Measurements from ENCODE around the gene KCNMB2. TPM values are rescaled to one million over a fixed set of nuclear protein-coding genes. Genes with fewer than 3 reads are reported as not detected.

The KCNMB2 gene
- total and polyA plus RNA-seq, 8 donors = 0.48 to 3.7 (median 1.8) TPM; not detected in 4

DNA sequence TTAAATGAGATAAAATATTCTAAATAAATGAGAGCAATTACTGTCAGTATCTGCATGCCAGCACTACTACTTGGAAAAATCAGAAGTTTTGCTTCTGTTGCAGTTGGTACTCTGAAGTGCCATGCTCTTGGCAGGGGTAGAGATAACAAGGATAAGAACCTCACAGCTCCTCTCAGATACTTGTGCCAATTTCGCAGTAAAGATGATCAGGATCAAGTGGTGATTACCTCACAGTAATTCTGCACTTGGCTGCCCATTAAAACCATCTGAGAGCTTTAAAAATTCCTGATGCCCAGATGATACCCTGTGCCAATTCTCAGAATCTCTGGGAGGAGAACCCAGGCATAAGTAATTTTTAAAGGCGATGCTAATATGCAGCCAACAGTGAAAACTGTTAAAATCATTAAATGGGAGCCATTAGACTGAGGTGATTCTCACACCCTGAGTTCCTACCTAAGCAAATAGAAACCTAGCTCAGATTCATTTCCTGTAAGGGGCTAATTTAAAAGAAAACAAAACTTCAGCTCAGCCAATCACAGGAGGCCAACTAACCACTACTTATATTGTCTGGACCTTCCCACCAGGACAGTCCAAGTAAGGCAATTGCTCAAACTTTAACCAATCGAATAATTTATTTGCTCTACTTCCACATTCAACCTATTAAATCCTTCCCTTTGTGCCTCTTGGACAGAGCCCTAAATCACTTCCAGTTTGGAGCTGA lies 171.2 kb downstream of the KCNMB2 start:
- DNase-seq = peak in 1 of 2 donors; percentile 6
- TF ChIP-seq POLR2AphosphoS5 (IDR thresholded peaks at IDR 0.05) = no peak
- TF ChIP-seq, protein P1, sequence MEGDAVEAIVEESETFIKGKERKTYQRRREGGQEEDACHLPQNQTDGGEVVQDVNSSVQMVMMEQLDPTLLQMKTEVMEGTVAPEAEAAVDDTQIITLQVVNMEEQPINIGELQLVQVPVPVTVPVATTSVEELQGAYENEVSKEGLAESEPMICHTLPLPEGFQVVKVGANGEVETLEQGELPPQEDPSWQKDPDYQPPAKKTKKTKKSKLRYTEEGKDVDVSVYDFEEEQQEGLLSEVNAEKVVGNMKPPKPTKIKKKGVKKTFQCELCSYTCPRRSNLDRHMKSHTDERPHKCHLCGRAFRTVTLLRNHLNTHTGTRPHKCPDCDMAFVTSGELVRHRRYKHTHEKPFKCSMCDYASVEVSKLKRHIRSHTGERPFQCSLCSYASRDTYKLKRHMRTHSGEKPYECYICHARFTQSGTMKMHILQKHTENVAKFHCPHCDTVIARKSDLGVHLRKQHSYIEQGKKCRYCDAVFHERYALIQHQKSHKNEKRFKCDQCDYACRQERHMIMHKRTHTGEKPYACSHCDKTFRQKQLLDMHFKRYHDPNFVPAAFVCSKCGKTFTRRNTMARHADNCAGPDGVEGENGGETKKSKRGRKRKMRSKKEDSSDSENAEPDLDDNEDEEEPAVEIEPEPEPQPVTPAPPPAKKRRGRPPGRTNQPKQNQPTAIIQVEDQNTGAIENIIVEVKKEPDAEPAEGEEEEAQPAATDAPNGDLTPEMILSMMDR (IDR thresholded peaks at IDR 0.05) = no peak
- TF ChIP-seq EP300 (IDR thresholded peaks at IDR 0.05) = no peak
- TF ChIP-seq POLR2A (IDR thresholded peaks at IDR 0.05) = no peak
- no peaks in the 10 kb centered on the region for H3K27me3 ChIP-seq
- peaks cover 0 to 5% (median 0%) of the 10 kb centered on the region in 4 donors for H3K4me1 ChIP-seq
- H3K27ac ChIP-seq = no peak overlapping the region
- H3K4me3 ChIP-seq = no peak overlapping the region
- no peaks in the 10 kb centered on the region for H3K9me3 ChIP-seq
- WGBS, 5 donors = 68 to 83% (median 79%) methylated on average over 3 of the region's 3 CpGs
- H3K36me3 ChIP-seq = no peaks in the 10 kb centered on the region
- intact Hi-C loops (cut with DNase I; ENCODE audit: low total_unique reads) = no loop called here

DNA sequence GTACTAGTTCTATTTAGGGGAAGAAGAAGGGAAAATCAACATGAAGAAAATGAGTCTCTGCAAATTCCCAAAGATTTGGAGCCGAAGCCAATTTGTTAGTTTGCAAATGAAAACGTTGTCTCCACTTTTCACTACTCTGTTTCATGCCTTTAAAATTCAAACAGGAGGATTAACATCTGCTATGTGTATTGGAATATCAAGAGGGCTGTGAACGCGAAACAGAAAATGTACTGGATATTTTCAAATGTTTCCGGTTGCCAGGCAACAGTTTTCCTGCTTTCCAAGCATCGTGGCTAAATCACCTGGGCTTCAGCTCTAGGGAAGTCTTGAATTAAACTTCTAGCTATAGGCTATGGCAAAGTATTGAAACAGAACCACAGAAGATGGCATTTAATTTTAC lies 172.8 kb downstream of the KCNMB2 start:
- no peaks in the 10 kb centered on the region for H3K27me3 ChIP-seq
- DNase-seq = peak in 1 of 2 donors; percentile 84
- no peaks in the 10 kb centered on the region for H3K36me3 ChIP-seq
- no peaks in the 10 kb centered on the region for H3K9me3 ChIP-seq
- intact Hi-C loops (cut with DNase I; ENCODE audit: low total_unique reads) = no loop called here
- H3K4me3 ChIP-seq = no peak overlapping the region
- H3K27ac ChIP-seq = no peak overlapping the region
- 23 to 39% (median 33%) methylated on average over 6 of the region's 6 CpGs for WGBS, 5 donors
- no peaks in the 10 kb centered on the region for H3K4me1 ChIP-seq
- TF ChIP-seq EP300 (IDR thresholded peaks at IDR 0.05) = no peak
- TF ChIP-seq POLR2A (IDR thresholded peaks at IDR 0.05) = no peak
- TF ChIP-seq, protein P1 (IDR thresholded peaks at IDR 0.05) = no peak
- TF ChIP-seq POLR2AphosphoS5 (IDR thresholded peaks at IDR 0.05) = no peak

DNA sequence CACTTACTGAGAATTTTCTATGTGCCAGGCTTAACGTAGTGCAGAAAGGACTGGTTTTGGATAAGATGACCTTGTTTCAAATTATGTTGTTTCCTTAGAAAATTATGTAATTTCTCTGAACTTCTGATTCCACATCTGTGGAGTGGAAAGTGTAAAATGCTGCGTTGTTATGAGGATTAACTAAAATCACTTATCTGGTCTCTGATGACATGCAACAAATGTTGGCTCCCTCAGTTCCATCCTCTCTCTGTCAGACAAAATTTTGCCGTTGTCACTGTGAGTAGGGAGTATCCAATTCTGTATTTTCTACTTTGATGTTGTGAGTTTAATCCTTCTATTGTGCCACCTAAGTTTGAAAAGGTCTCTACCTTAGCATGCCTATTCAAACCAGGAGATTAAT lies 175.5 kb downstream of the KCNMB2 start:
- H3K27me3 ChIP-seq = no peaks in the 10 kb centered on the region
- peaks cover 0 to 5% (median 0%) of the 10 kb centered on the region in 4 donors for H3K4me1 ChIP-seq
- intact Hi-C loops (cut with DNase I; ENCODE audit: low total_unique reads) = no loop called here

DNA sequence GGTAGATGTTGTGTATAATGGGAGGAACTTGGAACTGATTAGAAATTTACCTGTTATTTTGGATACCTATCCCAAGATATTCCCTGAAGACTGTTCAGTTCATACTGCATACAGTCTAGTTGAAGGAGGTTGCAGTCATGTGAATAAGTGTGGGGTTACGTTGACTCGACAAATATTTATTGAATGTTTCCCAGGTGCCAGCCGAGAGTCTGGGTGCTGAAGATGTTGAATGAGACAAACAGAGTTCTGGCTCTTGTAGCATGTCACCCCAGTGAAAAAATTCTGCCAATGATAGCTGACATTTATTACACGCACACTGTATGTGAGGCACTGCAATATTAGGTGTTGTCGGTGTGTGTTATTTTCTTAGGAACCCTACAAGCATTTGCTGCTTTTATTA lies 176.0 kb downstream of the KCNMB2 start:
- intact Hi-C loops (cut with DNase I; ENCODE audit: low total_unique reads) = no loop called here
- peak in 1 of 2 donors; percentile 25 for DNase-seq
- H3K27ac ChIP-seq = no peak overlapping the region
- H3K9me3 ChIP-seq = no peaks in the 10 kb centered on the region
- H3K4me3 ChIP-seq = no peak overlapping the region
- no peaks in the 10 kb centered on the region for H3K27me3 ChIP-seq
- peaks cover 0 to 5% (median 0%) of the 10 kb centered on the region in 4 donors for H3K4me1 ChIP-seq
- H3K36me3 ChIP-seq = no peaks in the 10 kb centered on the region
- no peak for TF ChIP-seq POLR2AphosphoS5 (IDR thresholded peaks at IDR 0.05)
- TF ChIP-seq POLR2A (IDR thresholded peaks at IDR 0.05) = no peak
- TF ChIP-seq, protein P1 (IDR thresholded peaks at IDR 0.05) = no peak
- TF ChIP-seq EP300 (IDR thresholded peaks at IDR 0.05) = no peak
- WGBS, 5 donors = 60 to 76% (median 62%) methylated on average over 5 of the region's 5 CpGs

More for the DNA sequence above, 175.5 kb downstream of the KCNMB2 start:
- TF ChIP-seq POLR2AphosphoS5 (IDR thresholded peaks at IDR 0.05) (no peak), EP300 (IDR thresholded peaks at IDR 0.05) (no peak), POLR2A (IDR thresholded peaks at IDR 0.05) (no peak)
- TF ChIP-seq, protein P1 (IDR thresholded peaks at IDR 0.05) = no peak
- Histone ChIP-seq H3K27ac (no peak overlapping the region), H3K36me3 (no peaks in the 10 kb centered on the region), H3K9me3 (no peaks in the 10 kb centered on the region), H3K4me3 (no peak overlapping the region)
- WGBS, 5 donors = 54 to 87% (median 65%) methylated on average over 3 of the region's 3 CpGs
- DNase-seq = no peak

Data from stomach (tissue), 9 donors.